K562 (cell line): ENCODE data around the gene PARD6B. TPM values are rescaled to one million over a fixed set of nuclear protein-coding genes. Genes with fewer than 3 reads are reported as not detected.

Source experiments
- BRD4 ChIP-seq: fragments of 200-600 bp; sonication (generic); IDR thresholded peaks from 2 replicates; pipeline ENCODE4 v1.6.1; 2017; ENCODE audit warnings: inconsistent platforms
- COPS2 ChIP-seq: fragments of 450-650 bp; conservative IDR thresholded peaks from 2 replicates; pipeline ENCODE4 v1.6.1; 2016; ENCODE audit warnings: mild to moderate bottlenecking, moderate library complexity
- CXXC5 ChIP-seq: fragments of 250-450 bp; sonication (Bioruptor Pico); IDR thresholded peaks from 2 replicates; pipeline ENCODE4 v1.8.0; 2022; ENCODE audit warnings: inconsistent platforms, mild to moderate bottlenecking, moderate library complexity
- DDX20 ChIP-seq: fragments of 450-650 bp; IDR thresholded peaks from 2 replicates; pipeline ENCODE4 v1.6.1; 2016; ENCODE audit warnings: missing genetic modification characterization, low read depth, mild to moderate bottlenecking, missing compliant biosample characterization, moderate library complexity
- E2F3 ChIP-seq: fragments of 250-450 bp; sonication (Bioruptor Pico); IDR thresholded peaks from 2 replicates; pipeline ENCODE4 v1.4.0; 2020; ENCODE audit warnings: mild to moderate bottlenecking
- FOXA3 ChIP-seq, 2 experiments: fragments of 450-650 bp in 1 of 2; sonication (generic) in 1 of 2; formaldehyde crosslinking; IDR thresholded peaks in 1 of 2; conservative IDR thresholded peaks in 1 of 2; 2 replicates each; pipeline versions ENCODE4 v1.4.0 to v1.8.0; 2020 to 2022; ENCODE audit warnings: mild to moderate bottlenecking in 2 of 2, missing genetic modification reagents in 1 of 2
- FOXK2 ChIP-seq, 2 experiments: fragments of 450-650 bp; IDR thresholded peaks in 1 of 2; conservative IDR thresholded peaks in 1 of 2; 2 replicates each; pipeline ENCODE4 v1.6.1; 2016; ENCODE audit warnings: low read depth in 2 of 2, mild to moderate bottlenecking in 1 of 2
- GABPB2 ChIP-seq: fragments of 250-450 bp; sonication (Bioruptor Pico); conservative IDR thresholded peaks from 2 replicates; pipeline ENCODE4 v1.5.1; 2021; ENCODE audit warnings: mild to moderate bottlenecking
- GATA2 ChIP-seq: sonication (generic); formaldehyde crosslinking; IDR thresholded peaks from 2 replicates; pipeline ENCODE4 v1.4.0; 2020; ENCODE audit warnings: mild to moderate bottlenecking, missing genetic modification reagents
- KDM2B ChIP-seq: fragments of 250-450 bp; sonication (Bioruptor Pico); IDR thresholded peaks from 2 replicates; pipeline ENCODE4 v1.8.0; 2021; ENCODE audit warnings: mild to moderate bottlenecking, moderate library complexity
- NCOA6 ChIP-seq: fragments of 450-650 bp; IDR thresholded peaks from 2 replicates; pipeline ENCODE4 v1.6.1; 2017; ENCODE audit warnings: mild to moderate bottlenecking
- PCBP2 ChIP-seq: fragments of 200-400 bp; formaldehyde crosslinking; IDR thresholded peaks from 2 replicates; pipeline ENCODE4 v1.6.1; 2018; ENCODE audit warnings: low read length, low read depth, mild to moderate bottlenecking, moderate library complexity; ENCODE audit not compliant: poor library complexity, severe bottlenecking
- RUNX1 ChIP-seq: sonication (generic); IDR thresholded peaks from 2 replicates; pipeline ENCODE4 v1.6.1; 2016; ENCODE audit warnings: antibody characterized with exemption, low read depth
- THRAP3 ChIP-seq: fragments of 450-650 bp; IDR thresholded peaks from 2 replicates; pipeline ENCODE4 v1.6.1; 2016; ENCODE audit warnings: mild to moderate bottlenecking, inconsistent platforms, borderline replicate concordance
- XRCC3 ChIP-seq: fragments of 450-650 bp; IDR thresholded peaks from 2 replicates; pipeline ENCODE4 v1.6.1; 2017; ENCODE audit warnings: mild to moderate bottlenecking, moderate library complexity
- YBX1 ChIP-seq: fragments of 450-650 bp; IDR thresholded peaks from 2 replicates; pipeline ENCODE4 v1.7.1; 2016; ENCODE audit warnings: mild to moderate bottlenecking
- ZNF274 ChIP-seq: IDR thresholded peaks from 2 replicates; pipeline ENCODE4 v1.6.1; 2011; ENCODE audit warnings: low read depth, mild to moderate bottlenecking, low read length, moderate library complexity, borderline replicate concordance
- ZNF324 ChIP-seq: fragments of 250-450 bp; sonication (Bioruptor Pico); IDR thresholded peaks from 2 replicates; pipeline ENCODE4 v1.4.0; 2020; ENCODE audit warnings: mild to moderate bottlenecking
- ZNF436 ChIP-seq: fragments of 250-450, 450-650 bp; sonication (Bioruptor Pico); formaldehyde crosslinking; IDR thresholded peaks from 2 replicates; pipeline ENCODE4 v1.7.0; 2020; ENCODE audit warnings: mild to moderate bottlenecking
- polyA plus RNA-seq, 8 experiments: library from polyadenylated mRNA; depleted of rRNA in 4 of 8; stranded (reverse) in 5 of 8; unstranded in 3 of 8; fragments of >200 nt; fragmentation: Nextera tagmentation in 2 of 8; fragmentation: Illumina TruSeq in 1 of 8; extraction: Ambion mirVana in 2 of 8; extraction: Trizol in 1 of 8; gene quantifications; 2 replicates each; pipeline versions ENCODE4 v1.2.1 to v1.2.3, GENCODE V29; 2011 to 2014; ENCODE audit warnings: inconsistent platforms in 1 of 8, missing spikeins in 1 of 8
- total RNA-seq, 7 experiments: library from RNA; depleted of rRNA in 6 of 7; stranded (reverse); fragments of >200 nt in 6 of 7; fragmentation: Illumina TruSeq in 2 of 7; extraction: Trizol in 2 of 7; gene quantifications; 2 replicates each; pipeline versions ENCODE4 v1.2.1 to v1.2.3, GENCODE V29; 2011 to 2021; ENCODE audit warnings: low replicate concordance in 1 of 7
- TF ChIP-seq, protein P1 (sequence below): fragments of 450-650 bp; IDR thresholded peaks from 2 replicates; pipeline ENCODE4 v1.6.1; 2016; ENCODE audit warnings: antibody characterized with exemption
- TF ChIP-seq, protein P2 (sequence below): IDR thresholded peaks from 2 replicates; pipeline ENCODE4 v1.6.1; 2012; ENCODE audit warnings: low read depth, low read length, improper control_type of control experiment, borderline replicate concordance
- TF ChIP-seq, protein P3 (sequence below): fragments of 250-450 bp; sonication (Bioruptor Pico); IDR thresholded peaks from 2 replicates; pipeline ENCODE4 v1.4.0; 2020; ENCODE audit warnings: borderline replicate concordance
- TF ChIP-seq, protein P4 (sequence below): sonication (generic); formaldehyde crosslinking; IDR thresholded peaks from 2 replicates; pipeline ENCODE4 v1.9.0; 2022; ENCODE audit warnings: mild to moderate bottlenecking, missing genetic modification reagents

PARD6B gene
- total and polyA plus RNA-seq, 9 of the 15 experiments (the other 6 are each of a cell fraction or from before 2014, with no cell fraction given) = 1.7 to 12.3 (median 5.5) TPM

DNA sequence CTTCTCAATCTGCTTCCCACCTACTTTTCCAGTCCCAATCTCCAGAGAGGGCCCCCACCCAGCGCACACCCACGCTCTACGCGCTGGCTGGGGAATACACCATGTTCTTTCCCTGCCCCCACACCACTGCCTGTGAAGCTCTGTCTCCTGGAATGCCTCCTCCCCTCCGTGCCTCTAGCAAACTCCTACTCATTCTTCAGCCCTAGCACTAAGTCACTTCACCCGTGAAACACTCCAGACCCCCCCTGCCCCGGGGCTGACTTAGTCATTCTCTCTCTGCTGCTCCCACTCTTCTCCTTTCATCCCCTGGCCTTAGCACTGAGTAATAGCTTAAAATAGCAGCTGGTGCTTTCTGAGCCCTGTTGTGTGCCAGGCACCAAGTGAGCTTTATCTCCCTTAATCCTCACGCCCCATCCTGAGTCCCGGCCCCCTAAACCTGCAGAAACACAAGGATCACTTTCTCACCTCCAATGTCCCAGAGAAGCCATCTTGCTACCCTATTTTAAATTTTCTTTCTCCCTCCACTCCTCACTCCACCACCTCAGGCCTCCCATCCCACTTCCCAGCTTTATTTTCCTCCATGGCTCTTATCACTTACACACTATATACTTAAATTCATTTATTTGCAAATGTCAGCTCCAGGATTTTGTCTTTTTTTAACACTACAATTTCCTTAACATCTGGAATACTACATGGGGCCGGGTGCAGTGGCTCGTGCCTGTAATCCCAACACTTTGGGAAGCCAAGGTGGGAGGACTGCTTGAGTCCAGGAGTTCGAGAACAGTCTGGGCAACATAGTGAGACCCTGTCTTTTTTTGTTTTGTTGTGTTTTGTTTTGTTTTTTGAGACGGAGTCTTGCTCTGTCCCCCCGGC is 6.3 kb upstream of the PARD6B start (continued):
- TF ChIP-seq, protein P1, sequence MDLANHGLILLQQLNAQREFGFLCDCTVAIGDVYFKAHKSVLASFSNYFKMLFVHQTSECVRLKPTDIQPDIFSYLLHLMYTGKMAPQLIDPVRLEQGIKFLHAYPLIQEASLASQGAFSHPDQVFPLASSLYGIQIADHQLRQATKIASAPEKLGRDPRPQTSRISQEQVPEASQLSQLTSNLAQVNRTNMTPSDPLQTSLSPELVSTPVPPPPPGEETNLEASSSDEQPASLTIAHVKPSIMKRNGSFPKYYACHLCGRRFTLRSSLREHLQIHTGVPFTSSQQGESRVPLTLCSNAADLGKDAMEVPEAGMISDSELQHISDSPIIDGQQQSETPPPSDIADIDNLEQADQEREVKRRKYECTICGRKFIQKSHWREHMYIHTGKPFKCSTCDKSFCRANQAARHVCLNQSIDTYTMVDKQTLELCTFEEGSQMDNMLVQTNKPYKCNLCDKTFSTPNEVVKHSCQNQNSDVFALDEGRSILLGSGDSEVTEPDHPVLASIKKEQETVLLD = peak; percentile 89; the same call in 1 of the 2 replicates
- no peak; the same call in none of the 2 replicates for TF ChIP-seq CXXC5
- no peak for TF ChIP-seq BRD4
- TF ChIP-seq KDM2B = no peak
- no peak for TF ChIP-seq YBX1
- TF ChIP-seq NCOA6 = no peak
- TF ChIP-seq COPS2 = no peak
- no peak for TF ChIP-seq ZNF324 (CRISPR knock-in tag)
- TF ChIP-seq, protein P2, sequence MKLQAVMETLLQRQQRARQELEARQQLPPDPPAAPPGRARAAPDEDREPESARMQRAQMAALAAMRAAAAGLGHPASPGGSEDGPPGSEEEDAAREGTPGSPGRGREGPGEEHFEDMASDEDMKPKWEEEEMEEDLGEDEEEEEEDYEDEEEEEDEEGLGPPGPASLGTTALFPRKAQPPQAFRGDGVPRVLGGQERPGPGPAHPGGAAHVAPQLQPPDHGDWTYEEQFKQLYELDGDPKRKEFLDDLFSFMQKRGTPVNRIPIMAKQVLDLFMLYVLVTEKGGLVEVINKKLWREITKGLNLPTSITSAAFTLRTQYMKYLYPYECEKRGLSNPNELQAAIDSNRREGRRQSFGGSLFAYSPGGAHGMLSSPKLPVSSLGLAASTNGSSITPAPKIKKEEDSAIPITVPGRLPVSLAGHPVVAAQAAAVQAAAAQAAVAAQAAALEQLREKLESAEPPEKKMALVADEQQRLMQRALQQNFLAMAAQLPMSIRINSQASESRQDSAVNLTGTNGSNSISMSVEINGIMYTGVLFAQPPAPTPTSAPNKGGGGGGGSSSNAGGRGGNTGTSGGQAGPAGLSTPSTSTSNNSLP = 0 out of 2 replicates have a peak, but pooled peaks have one; percentile 6
- TF ChIP-seq DDX20 (tag) = no peak
- TF ChIP-seq ZNF274 = no peak
- no peak for TF ChIP-seq E2F3 (CRISPR knock-in tag)
- TF ChIP-seq XRCC3 = no peak
- peak; percentile 24 to 46; a peak in 3 of 4 replicates for TF ChIP-seq FOXK2 (conservative IDR thresholded peaks at IDR 0.05 in 1 of 2, IDR thresholded peaks at IDR 0.05 in 1 of 2; ENCODE audit: low read depth in 2 of 2)
- no peak for TF ChIP-seq FOXA3 (CRISPR knock-in tag; conservative IDR thresholded peaks at IDR 0.05 in 1 of 2, IDR thresholded peaks at IDR 0.05 in 1 of 2)
- TF ChIP-seq ZNF436 = no peak
- no peak for TF ChIP-seq THRAP3
- no peak for TF ChIP-seq GATA2 (CRISPR knock-in tag)
- TF ChIP-seq, protein P3, sequence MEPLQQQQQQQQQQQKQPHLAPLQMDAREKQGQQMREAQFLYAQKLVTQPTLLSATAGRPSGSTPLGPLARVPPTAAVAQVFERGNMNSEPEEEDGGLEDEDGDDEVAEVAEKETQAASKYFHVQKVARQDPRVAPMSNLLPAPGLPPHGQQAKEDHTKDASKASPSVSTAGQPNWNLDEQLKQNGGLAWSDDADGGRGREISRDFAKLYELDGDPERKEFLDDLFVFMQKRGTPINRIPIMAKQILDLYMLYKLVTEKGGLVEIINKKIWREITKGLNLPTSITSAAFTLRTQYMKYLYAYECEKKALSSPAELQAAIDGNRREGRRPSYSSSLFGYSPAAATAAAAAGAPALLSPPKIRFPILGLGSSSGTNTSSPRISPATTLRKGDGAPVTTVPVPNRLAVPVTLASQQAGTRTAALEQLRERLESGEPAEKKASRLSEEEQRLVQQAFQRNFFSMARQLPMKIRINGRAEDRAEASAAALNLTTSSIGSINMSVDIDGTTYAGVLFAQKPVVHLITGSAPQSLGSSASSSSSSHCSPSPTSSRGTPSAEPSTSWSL (CRISPR knock-in tag) = no peak
- TF ChIP-seq PCBP2 = no peak
- TF ChIP-seq, protein P4, sequence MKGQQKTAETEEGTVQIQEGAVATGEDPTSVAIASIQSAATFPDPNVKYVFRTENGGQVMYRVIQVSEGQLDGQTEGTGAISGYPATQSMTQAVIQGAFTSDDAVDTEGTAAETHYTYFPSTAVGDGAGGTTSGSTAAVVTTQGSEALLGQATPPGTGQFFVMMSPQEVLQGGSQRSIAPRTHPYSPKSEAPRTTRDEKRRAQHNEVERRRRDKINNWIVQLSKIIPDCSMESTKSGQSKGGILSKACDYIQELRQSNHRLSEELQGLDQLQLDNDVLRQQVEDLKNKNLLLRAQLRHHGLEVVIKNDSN = no peak
- TF ChIP-seq GABPB2 = no peak
- TF ChIP-seq RUNX1 = no peak
